ENCODE measurements around the gene CES5A. TPM values are rescaled to one million over a fixed set of nuclear protein-coding genes. Genes with fewer than 3 reads are reported as not detected.

Gene CES5A
- total and polyA plus RNA-seq, 2 experiments from 2014 or later: not detected

DNA sequence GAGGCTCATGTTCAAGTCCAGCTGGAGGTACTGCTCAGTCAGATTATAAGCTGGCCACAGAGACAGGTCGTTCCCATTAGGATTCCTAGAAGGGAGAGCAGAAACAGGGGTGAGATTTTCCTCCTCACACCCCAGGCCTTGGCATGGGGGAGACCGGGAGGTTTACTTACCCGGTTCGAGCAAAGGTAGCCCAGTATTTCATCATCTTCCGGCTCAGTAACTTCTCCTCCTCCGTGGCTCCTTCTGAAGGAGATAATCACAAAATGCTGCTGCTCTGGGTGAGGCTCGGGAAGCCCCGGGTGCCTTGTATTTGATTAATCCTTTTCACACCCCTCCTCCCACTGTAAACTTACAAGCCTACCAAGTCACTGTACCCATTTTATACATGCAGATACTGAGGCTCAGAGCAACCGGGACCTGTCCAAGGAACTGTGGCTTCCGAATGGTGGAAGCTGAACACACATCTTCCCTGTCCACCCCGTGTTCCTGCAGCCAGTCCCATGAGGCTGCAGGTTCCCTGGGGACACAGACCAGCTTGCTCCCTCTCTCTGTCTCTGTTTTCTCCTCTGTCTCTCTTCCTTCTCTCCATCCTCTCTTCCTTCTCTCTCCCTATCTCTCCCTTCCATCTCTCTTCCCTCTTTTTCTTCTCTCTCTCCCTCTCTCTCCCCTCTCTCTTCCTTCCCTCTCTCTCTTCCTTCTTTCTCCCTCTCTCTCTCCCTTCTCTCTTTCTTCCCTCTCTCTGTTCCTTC, 28.4 kb downstream of the CES5A start:
- H3K9ac ChIP-seq: no peak overlapping the region
- H3K27ac ChIP-seq: no peak overlapping the region
- DNase-seq: no peak
- no peak overlapping the region for H3K4me2 ChIP-seq (ENCODE audit: unreplicated experiment)
- no peaks in the 10 kb centered on the region for H3K79me2 ChIP-seq (ENCODE audit: insufficient read depth)
- no peaks in the 10 kb centered on the region for H3K9me3 ChIP-seq (ENCODE audit: low read depth)
- no peaks in the 10 kb centered on the region for H4K20me1 ChIP-seq (ENCODE audit: insufficient read depth)
- H3K4me3 ChIP-seq: no peak overlapping the region
- 19 to 20% methylated on average over 11 of the region's 11 CpGs for WGBS, 2 experiments (ENCODE audit: low coverage in 1 of 2, low lambda C conversion rate in 2 of 2, missing lambda C conversion rate in 2 of 2)
- no peaks in the 10 kb centered on the region for H3K4me1 ChIP-seq (ENCODE audit: insufficient read depth)
- no peaks in the 10 kb centered on the region for H3F3A ChIP-seq (ENCODE audit: insufficient read depth)
- peak overlapping the region; percentile 56 for H2AFZ ChIP-seq
- TF ChIP-seq EZH2 (IDR thresholded peaks at IDR 0.05; ENCODE audit: insufficient read depth, poor library complexity, severe bottlenecking): no peak
- no peak for TF ChIP-seq EZH2phosphoT487 (IDR thresholded peaks at IDR 0.05; ENCODE audit: insufficient read depth, low read depth)
- H3K27me3 ChIP-seq (replicated peaks; ENCODE audit: insufficient read depth): peaks cover 8% of the 10 kb centered on the region; the same call in 1 of the 2 replicates
- in situ Hi-C loops (cut with MboI): loop anchor here (10.0 kb wide), 1 partner anchor 402 kb away; no protein-coding TSS in a partner anchor
- H3K36me3 ChIP-seq (ENCODE audit: low read depth): no peaks in the 10 kb centered on the region
- no peaks in the 10 kb centered on the region for H3K9me2 ChIP-seq (ENCODE audit: insufficient read depth)

DNA sequence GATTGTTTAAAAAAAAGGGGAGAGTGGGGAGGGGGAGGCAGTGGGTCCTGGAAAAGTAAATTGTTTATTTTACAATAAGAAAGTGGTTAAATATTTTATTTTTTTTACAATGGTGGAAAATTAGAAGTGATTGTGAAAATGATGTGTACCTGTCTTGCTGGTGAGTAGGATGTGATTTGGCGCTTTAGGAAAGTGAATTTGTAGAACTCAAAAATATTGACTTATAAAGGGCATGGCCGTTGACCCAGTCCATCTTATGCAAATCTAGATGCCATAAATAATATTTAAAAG, 32.1 kb downstream of the CES5A start:
- H3F3A ChIP-seq (ENCODE audit: insufficient read depth): no peaks in the 10 kb centered on the region
- H3K36me3 ChIP-seq (ENCODE audit: low read depth): no peaks in the 10 kb centered on the region
- 48 to 51% methylated on average over 2 of the region's 2 CpGs for WGBS, 2 experiments (ENCODE audit: low coverage in 1 of 2, low lambda C conversion rate in 2 of 2, missing lambda C conversion rate in 2 of 2)
- no peak overlapping the region for H3K4me2 ChIP-seq (ENCODE audit: unreplicated experiment)
- peaks cover 8% of the 10 kb centered on the region; the same call in 1 of the 2 replicates for H3K27me3 ChIP-seq (replicated peaks; ENCODE audit: insufficient read depth)
- no peaks in the 10 kb centered on the region for H3K4me1 ChIP-seq (ENCODE audit: insufficient read depth)
- H3K27ac ChIP-seq: no peak overlapping the region
- H2AFZ ChIP-seq: no peak overlapping the region
- no peaks in the 10 kb centered on the region for H3K9me3 ChIP-seq (ENCODE audit: low read depth)
- no peak overlapping the region for H3K4me3 ChIP-seq
- no peaks in the 10 kb centered on the region for H4K20me1 ChIP-seq (ENCODE audit: insufficient read depth)
- TF ChIP-seq EZH2phosphoT487 (IDR thresholded peaks at IDR 0.05; ENCODE audit: insufficient read depth, low read depth): no peak
- TF ChIP-seq EZH2 (IDR thresholded peaks at IDR 0.05; ENCODE audit: insufficient read depth, poor library complexity, severe bottlenecking): no peak
- H3K9ac ChIP-seq: no peak overlapping the region
- H3K9me2 ChIP-seq (ENCODE audit: insufficient read depth): no peaks in the 10 kb centered on the region
- DNase-seq: no peak
- in situ Hi-C loops (cut with MboI): loop anchor here (5.0 to 10.0 kb wide), 2 partner anchors 131 to 398 kb away; no protein-coding TSS in a partner anchor
- no peaks in the 10 kb centered on the region for H3K79me2 ChIP-seq (ENCODE audit: insufficient read depth)

DNA sequence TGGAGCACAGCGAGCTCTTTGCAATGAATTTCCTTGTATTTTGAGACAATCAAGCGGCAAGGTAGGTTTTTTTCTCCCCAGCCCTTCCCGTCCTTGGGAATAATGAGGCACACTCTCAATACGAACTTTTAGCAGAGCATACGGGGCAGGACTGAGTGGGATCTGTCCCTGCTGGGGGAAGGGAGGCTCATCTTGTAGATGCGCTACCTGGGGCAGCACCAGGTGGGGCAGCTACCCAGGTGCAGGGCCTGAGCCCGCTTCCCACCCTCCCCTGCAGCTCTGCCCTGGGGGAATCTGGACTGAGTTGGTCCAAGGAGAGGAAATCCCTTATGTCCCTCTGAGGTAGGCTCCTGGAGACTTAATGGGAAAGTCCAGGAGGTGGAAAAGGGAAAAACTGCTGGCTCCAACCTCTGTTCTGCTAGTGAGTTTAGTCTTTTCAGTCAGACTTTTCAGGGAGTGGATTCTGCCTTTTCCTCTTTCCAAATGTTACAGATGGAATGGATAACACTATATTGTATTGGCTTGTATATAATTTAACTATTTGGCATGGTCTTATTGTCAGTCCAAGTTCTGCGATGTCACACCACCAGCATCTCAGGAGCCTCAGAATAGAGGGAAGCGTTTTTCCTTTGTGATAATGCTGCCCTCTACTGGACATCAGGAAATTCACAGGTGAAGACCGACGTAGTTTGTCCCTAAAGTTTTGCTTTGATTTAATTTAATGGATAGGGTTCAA, 32.6 kb downstream of the CES5A start:
- no peak for TF ChIP-seq EZH2 (IDR thresholded peaks at IDR 0.05; ENCODE audit: insufficient read depth, poor library complexity, severe bottlenecking)
- TF ChIP-seq EZH2phosphoT487 (IDR thresholded peaks at IDR 0.05; ENCODE audit: insufficient read depth, low read depth): no peak
- Histone ChIP-seq H3K27me3 (replicated peaks; ENCODE audit: insufficient read depth) (peaks cover 8% of the 10 kb centered on the region; the same call in 1 of the 2 replicates), H3K4me3 (no peak overlapping the region), H3K4me1 (ENCODE audit: insufficient read depth) (no peaks in the 10 kb centered on the region), H2AFZ (no peak overlapping the region), H3K27ac (no peak overlapping the region), H3K36me3 (ENCODE audit: low read depth) (no peaks in the 10 kb centered on the region), H3K9me2 (ENCODE audit: insufficient read depth) (no peaks in the 10 kb centered on the region), H3K9me3 (ENCODE audit: low read depth) (no peaks in the 10 kb centered on the region), H4K20me1 (ENCODE audit: insufficient read depth) (no peaks in the 10 kb centered on the region), H3F3A (ENCODE audit: insufficient read depth) (no peaks in the 10 kb centered on the region), H3K4me2 (ENCODE audit: unreplicated experiment) (no peak overlapping the region), H3K9ac (no peak overlapping the region), H3K79me2 (ENCODE audit: insufficient read depth) (no peaks in the 10 kb centered on the region)
- in situ Hi-C loops (cut with MboI): loop anchor here (5.0 to 10.0 kb wide), 2 partner anchors 130 to 398 kb away; no protein-coding TSS in a partner anchor
- peak; percentile 63 for DNase-seq
- 36% methylated on average over 11 of the region's 11 CpGs for WGBS, 2 experiments (ENCODE audit: low coverage in 1 of 2, low lambda C conversion rate in 2 of 2, missing lambda C conversion rate in 2 of 2)

DNA sequence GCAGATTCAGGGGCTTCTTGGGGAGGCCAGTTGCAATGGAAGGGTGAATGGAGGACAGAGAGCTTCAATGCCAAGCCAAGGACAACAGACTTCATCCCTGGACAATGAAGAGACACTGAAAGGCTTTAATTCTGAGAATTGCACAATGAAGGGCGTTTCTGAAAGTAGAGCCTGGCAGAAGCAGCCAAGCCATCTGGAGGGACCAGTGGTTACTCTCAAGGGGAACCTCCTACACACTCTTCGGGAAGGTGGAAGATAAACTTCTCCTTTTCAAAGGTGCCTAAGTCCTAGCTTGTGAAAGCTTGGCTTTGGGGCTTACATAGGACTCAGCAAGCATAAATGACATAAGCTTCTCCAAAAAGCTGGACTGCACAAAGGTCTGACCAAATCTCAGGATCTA, 36.1 kb downstream of the CES5A start:
- no peaks in the 10 kb centered on the region for H3F3A ChIP-seq (ENCODE audit: insufficient read depth)
- no peaks in the 10 kb centered on the region for H3K36me3 ChIP-seq (ENCODE audit: low read depth)
- H3K9me3 ChIP-seq (ENCODE audit: low read depth): no peaks in the 10 kb centered on the region
- no peak for DNase-seq
- 0 to 7% methylated on average over 2 of the region's 2 CpGs for WGBS, 2 experiments (ENCODE audit: low coverage in 1 of 2, low lambda C conversion rate in 2 of 2, missing lambda C conversion rate in 2 of 2)
- no peak overlapping the region for H3K4me3 ChIP-seq
- H3K4me2 ChIP-seq (ENCODE audit: unreplicated experiment): no peak overlapping the region
- no peaks in the 10 kb centered on the region for H3K79me2 ChIP-seq (ENCODE audit: insufficient read depth)
- no peak overlapping the region for H3K27ac ChIP-seq
- no peak overlapping the region for H2AFZ ChIP-seq
- H4K20me1 ChIP-seq (ENCODE audit: insufficient read depth): no peaks in the 10 kb centered on the region
- no peaks in the 10 kb centered on the region for H3K27me3 ChIP-seq (replicated peaks; ENCODE audit: insufficient read depth)
- in situ Hi-C loops (cut with MboI): no loop called here
- TF ChIP-seq EZH2phosphoT487 (IDR thresholded peaks at IDR 0.05; ENCODE audit: insufficient read depth, low read depth): no peak
- TF ChIP-seq EZH2 (IDR thresholded peaks at IDR 0.05; ENCODE audit: insufficient read depth, poor library complexity, severe bottlenecking): no peak
- H3K9me2 ChIP-seq (ENCODE audit: insufficient read depth): no peaks in the 10 kb centered on the region
- no peak overlapping the region for H3K9ac ChIP-seq
- no peaks in the 10 kb centered on the region for H3K4me1 ChIP-seq (ENCODE audit: insufficient read depth)
